CD4-positive, alpha-beta T cell (primary cell): Measurements from ENCODE around the gene A3GALT2. TPM values are rescaled to one million over a fixed set of nuclear protein-coding genes. Genes with fewer than 3 reads are reported as not detected.

ENCODE experiments used
- ATAC-seq: fragments of 200-7000 bp; cut with Tn5 transposase; one replicate; pipeline ENCODE4 v1.10.0; 2022; ENCODE audit warnings: mild to moderate bottlenecking; ENCODE audit not compliant: poor library complexity
- CTCF ChIA-PET: fragments of 350-600 bp; sonication (Branson Sonifier 250); formaldehyde crosslinking; loops from one replicate; lab custom pipeline; 2021; ENCODE audit warnings: antibody characterized with exemption, inconsistent platforms; lab: Charles Lee
- POLR2A ChIA-PET: fragments of 350-600 bp; sonication (Branson Sonifier 250); formaldehyde crosslinking; loops from one replicate; lab custom pipeline; 2021; ENCODE audit warnings: antibody characterized with exemption, inconsistent platforms; lab: Charles Lee
- DNase-seq, 14 experiments: peaks; one replicate each; pipeline ENCODE4 v3.0.0-alpha.2; 2013 to 2020; ENCODE audit warnings: mixed read lengths in 2 of 14
- H3K27ac ChIP-seq, 2 donors: one replicate each; pipeline versions ENCODE4 v1.5.1 to v1.7.0; 2013; ENCODE audit warnings: low read length in 2 of 2, low read depth in 1 of 2, mild to moderate bottlenecking in 1 of 2
- H3K27me3 ChIP-seq, 2 experiments: 1 replicate in 1 of 2; 2 replicates in 1 of 2; pipeline versions ENCODE4 v1.6.1 to v1.7.0; 2013; ENCODE audit warnings: low read length in 2 of 2, control low read depth in 1 of 2, mild to moderate bottlenecking in 1 of 2, moderate library complexity in 1 of 2; ENCODE audit not compliant: insufficient read depth in 2 of 2, control insufficient read depth in 1 of 2
- H3K36me3 ChIP-seq: one replicate; pipeline ENCODE4 v1.6.1; 2013; ENCODE audit warnings: low read length, control low read depth; ENCODE audit not compliant: insufficient read depth
- H3K4me1 ChIP-seq: one replicate; pipeline ENCODE4 v1.6.1; 2013; ENCODE audit warnings: low read length, control low read depth; ENCODE audit not compliant: insufficient read depth
- H3K4me3 ChIP-seq: one replicate; pipeline ENCODE4 v1.5.1; 2013; ENCODE audit warnings: mild to moderate bottlenecking, low read length, moderate library complexity
- H3K9me3 ChIP-seq, 2 experiments: 1 replicate in 1 of 2; 2 replicates in 1 of 2; pipeline versions ENCODE4 v1.6.1 to v1.7.0; 2013; ENCODE audit warnings: low read length in 2 of 2, mild to moderate bottlenecking in 2 of 2, control low read depth in 1 of 2, moderate library complexity in 1 of 2; ENCODE audit not compliant: control insufficient read depth in 1 of 2, insufficient read depth in 1 of 2
- H3K27ac Mint-ChIP-seq: one replicate; pipeline ENCODE4 v1.8.0; 2020; ENCODE audit warnings: mixed read lengths
- H3K27me3 Mint-ChIP-seq: one replicate; pipeline ENCODE4 v1.8.0; 2021; ENCODE audit warnings: mixed read lengths
- H3K36me3 Mint-ChIP-seq: one replicate; pipeline ENCODE4 v1.8.0; 2021; ENCODE audit warnings: low read depth, mixed read lengths
- H3K4me1 Mint-ChIP-seq: one replicate; pipeline ENCODE4 v1.8.0; 2021; ENCODE audit warnings: low read depth, mixed read lengths
- H3K4me3 Mint-ChIP-seq: one replicate; pipeline ENCODE4 v1.8.0; 2020; ENCODE audit warnings: mild to moderate bottlenecking, mixed read lengths
- H3K9me3 Mint-ChIP-seq: one replicate; pipeline ENCODE4 v1.8.0; 2020; ENCODE audit warnings: mixed read lengths
- intact Hi-C, 2 experiments: fragments of 100-400 bp; cut with DNase I in 1 of 2; cut with micrococcal nuclease in 1 of 2; formaldehyde crosslinking; loops; one replicate each; pipeline versions ENCODE4 v1.15.1 to v1.9.0; 2023 to 2025; cut with DNase I, micrococcal nuclease
- total RNA-seq, 174 experiments: library from RNA in 2 of 174; stranded (reverse) in 2 of 174; gene quantifications; one replicate each; pipeline ENCODE4 v1.2.3 and lab custom pipeline; 2021 to 2026
- TF ChIP-seq, protein P1 (sequence below): fragments of 200-600 bp; IDR thresholded peaks from one replicate; pipeline ENCODE4 v1.8.0; 2022; ENCODE audit warnings: antibody characterized with exemption, mild to moderate bottlenecking

A3GALT2 gene
- total RNA-seq, 2 experiments from 2014 or later = not detected

DNA sequence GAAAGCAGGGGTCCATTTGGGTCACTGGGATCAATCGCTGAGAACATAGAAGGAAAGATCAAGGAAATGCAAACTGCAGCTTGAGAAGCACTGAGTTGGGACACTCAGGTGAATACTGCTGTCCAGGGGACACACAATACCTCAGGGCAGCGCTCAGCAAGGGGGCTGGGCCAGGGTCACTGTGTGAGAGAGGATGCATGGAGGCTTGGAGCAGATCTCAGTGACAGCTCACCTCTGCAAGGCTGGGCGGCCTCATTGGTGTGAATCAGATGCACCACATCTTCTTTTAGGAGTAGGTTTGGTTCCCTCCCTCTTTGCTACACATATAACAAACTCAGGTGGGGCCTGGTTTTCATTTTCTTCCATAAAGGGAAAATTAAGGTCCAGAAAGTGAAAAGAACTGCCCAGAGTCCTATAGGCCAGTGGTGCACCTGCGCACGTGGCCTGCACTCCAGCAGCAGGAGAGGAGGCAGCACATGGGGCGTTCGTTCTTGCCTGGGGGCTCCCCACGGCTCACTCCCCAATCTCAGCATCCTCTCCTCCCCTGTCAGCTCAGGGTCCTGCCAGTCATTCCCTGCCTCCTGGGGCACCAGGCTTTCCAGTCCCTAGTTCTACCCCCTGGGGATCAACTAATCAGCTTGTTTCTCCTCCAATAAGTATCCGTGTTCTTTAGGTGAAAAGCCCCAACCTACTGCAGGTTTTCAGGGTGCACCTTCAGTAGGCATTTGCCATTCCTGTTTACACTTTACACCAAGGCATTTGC lies 1.5 kb downstream of the A3GALT2 start:
- CTCF ChIA-PET = no interaction called here
- DNase-seq = no peak
- POLR2A ChIA-PET = no interaction called here

DNA sequence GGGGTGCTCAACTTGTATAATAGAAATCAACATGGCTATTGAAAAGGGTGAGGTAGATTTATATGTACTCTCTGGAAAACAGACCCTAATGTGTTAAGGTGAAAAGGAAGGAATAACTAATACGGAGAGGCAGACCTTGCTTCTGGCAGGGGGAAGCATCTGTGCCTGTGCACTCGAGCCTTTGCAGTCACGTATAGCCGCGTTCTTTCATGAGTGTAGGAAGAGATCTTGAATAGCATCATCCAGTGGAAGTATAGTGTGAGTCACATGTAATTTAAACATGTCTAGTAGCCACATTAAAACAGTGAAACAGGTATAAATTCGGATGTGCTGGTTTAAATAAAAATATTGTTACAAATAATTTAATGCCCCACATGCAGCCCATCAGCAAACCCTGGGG lies 3.0 kb downstream of the A3GALT2 start:
- no peak overlapping the region for H3K4me3 Mint-ChIP-seq
- no peak overlapping the region for H3K27ac Mint-ChIP-seq
- Histone ChIP-seq H3K27me3 (no peaks in the 10 kb centered on the region), H3K9me3 (peaks cover 0 to 3% of the 10 kb centered on the region in 2 experiments), H3K4me3 (no peak overlapping the region), H3K27ac (no peak overlapping the region), H3K4me1 (peaks cover 3% of the 10 kb centered on the region), H3K36me3 (peaks cover 3% of the 10 kb centered on the region)
- TF ChIP-seq, protein P1, sequence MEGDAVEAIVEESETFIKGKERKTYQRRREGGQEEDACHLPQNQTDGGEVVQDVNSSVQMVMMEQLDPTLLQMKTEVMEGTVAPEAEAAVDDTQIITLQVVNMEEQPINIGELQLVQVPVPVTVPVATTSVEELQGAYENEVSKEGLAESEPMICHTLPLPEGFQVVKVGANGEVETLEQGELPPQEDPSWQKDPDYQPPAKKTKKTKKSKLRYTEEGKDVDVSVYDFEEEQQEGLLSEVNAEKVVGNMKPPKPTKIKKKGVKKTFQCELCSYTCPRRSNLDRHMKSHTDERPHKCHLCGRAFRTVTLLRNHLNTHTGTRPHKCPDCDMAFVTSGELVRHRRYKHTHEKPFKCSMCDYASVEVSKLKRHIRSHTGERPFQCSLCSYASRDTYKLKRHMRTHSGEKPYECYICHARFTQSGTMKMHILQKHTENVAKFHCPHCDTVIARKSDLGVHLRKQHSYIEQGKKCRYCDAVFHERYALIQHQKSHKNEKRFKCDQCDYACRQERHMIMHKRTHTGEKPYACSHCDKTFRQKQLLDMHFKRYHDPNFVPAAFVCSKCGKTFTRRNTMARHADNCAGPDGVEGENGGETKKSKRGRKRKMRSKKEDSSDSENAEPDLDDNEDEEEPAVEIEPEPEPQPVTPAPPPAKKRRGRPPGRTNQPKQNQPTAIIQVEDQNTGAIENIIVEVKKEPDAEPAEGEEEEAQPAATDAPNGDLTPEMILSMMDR = no peak
- no peak for ATAC-seq
- intact Hi-C loops = no loop called here
- H3K4me1 Mint-ChIP-seq = peaks cover 3% of the 10 kb centered on the region
- no peaks in the 10 kb centered on the region for H3K9me3 Mint-ChIP-seq
- no peaks in the 10 kb centered on the region for H3K27me3 Mint-ChIP-seq
- POLR2A ChIA-PET = no interaction called here
- peaks cover 5% of the 10 kb centered on the region for H3K36me3 Mint-ChIP-seq
- no peak for DNase-seq
- CTCF ChIA-PET = no interaction called here

More for the DNA sequence above, 1.5 kb downstream of the A3GALT2 start:
- TF ChIP-seq, protein P1 = no peak
- no peaks in the 10 kb centered on the region for H3K27me3 Mint-ChIP-seq
- H3K4me1 Mint-ChIP-seq = peaks cover 3% of the 10 kb centered on the region
- Histone ChIP-seq H3K27me3 (no peaks in the 10 kb centered on the region), H3K4me1 (peaks cover 3% of the 10 kb centered on the region), H3K27ac (no peak overlapping the region), H3K4me3 (no peak overlapping the region), H3K36me3 (peaks cover 16% of the 10 kb centered on the region), H3K9me3 (peaks cover 0 to 3% of the 10 kb centered on the region in 2 experiments)
- intact Hi-C loops = no loop called here
- H3K27ac Mint-ChIP-seq = no peak overlapping the region
- peaks cover 20% of the 10 kb centered on the region for H3K36me3 Mint-ChIP-seq
- H3K4me3 Mint-ChIP-seq = no peak overlapping the region
- ATAC-seq = no peak
- no peaks in the 10 kb centered on the region for H3K9me3 Mint-ChIP-seq

DNA sequence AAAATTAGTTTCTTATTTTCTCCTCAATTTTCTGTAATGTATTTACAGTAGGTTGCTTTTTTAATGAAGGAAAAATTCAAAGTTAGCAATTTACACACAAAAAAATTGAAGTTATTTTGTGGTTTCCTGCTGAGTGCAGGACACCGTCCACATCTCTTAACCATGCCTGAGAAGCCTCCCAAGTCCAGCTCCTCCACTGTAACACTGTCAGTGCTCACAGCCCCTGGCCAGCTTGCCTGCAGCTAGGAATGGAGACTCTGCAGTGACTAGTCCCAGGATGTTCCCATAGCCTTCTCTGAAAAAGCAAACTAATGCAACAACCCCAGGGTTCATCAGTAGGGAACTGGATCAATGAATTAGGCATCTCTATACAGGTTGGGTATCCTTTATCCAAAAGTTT lies 3.5 kb downstream of the A3GALT2 start:
- Mint-ChIP-seq H3K4me1 (peaks cover 3% of the 10 kb centered on the region), H3K27ac (no peak overlapping the region), H3K4me3 (no peak overlapping the region), H3K36me3 (no peaks in the 10 kb centered on the region), H3K9me3 (no peaks in the 10 kb centered on the region), H3K27me3 (no peaks in the 10 kb centered on the region)
- H3K4me1 ChIP-seq = peaks cover 3% of the 10 kb centered on the region
- H3K36me3 ChIP-seq = no peaks in the 10 kb centered on the region
- TF ChIP-seq, protein P1 = no peak
- no peak for DNase-seq
- intact Hi-C loops = no loop called here
- H3K27me3 ChIP-seq = no peaks in the 10 kb centered on the region
- ChIA-PET CTCF (no interaction called here), POLR2A (no interaction called here)
- H3K4me3 ChIP-seq = no peak overlapping the region
- no peak for ATAC-seq
- no peak overlapping the region for H3K27ac ChIP-seq
- peaks cover 0 to 3% of the 10 kb centered on the region in 2 experiments for H3K9me3 ChIP-seq
